Tibial nerve (tissue), 4 donors: ENCODE results near the gene TTC7B. TPM values are rescaled to one million over a fixed set of nuclear protein-coding genes. Genes with fewer than 3 reads are reported as not detected.

ENCODE experiments used
- DNase-seq, 2 donors: peaks; one replicate each; pipeline ENCODE4 v3.0.0-alpha.2; 2019; ENCODE audit warnings: low spot score in 2 of 2
- H3K27ac ChIP-seq, 4 donors: fragments of 200-600 bp; sonication (generic) in 3 of 4; one replicate each; pipeline ENCODE4 v1.5.1; 2017 to 2019; ENCODE audit warnings: mild to moderate bottlenecking in 1 of 4
- H3K27me3 ChIP-seq, 2 donors: fragments of 200-600 bp; sonication (generic) in 1 of 2; one replicate each; pipeline versions ENCODE4 v1.5.1 to v1.6.0; 2017 to 2019
- H3K36me3 ChIP-seq, 3 donors: fragments of 200-600 bp; sonication (generic); one replicate each; pipeline ENCODE4 v1.5.1; 2018 to 2019
- H3K4me1 ChIP-seq, 4 donors: fragments of 200-600 bp; sonication (generic) in 3 of 4; one replicate each; pipeline ENCODE4 v1.5.1; 2017 to 2019
- H3K4me3 ChIP-seq, 4 donors: fragments of 200-600 bp; sonication (generic) in 3 of 4; one replicate each; pipeline ENCODE4 v1.5.1; 2017 to 2019; ENCODE audit warnings: mild to moderate bottlenecking in 1 of 4, moderate library complexity in 1 of 4
- H3K9me3 ChIP-seq, 4 donors: fragments of 200-600 bp; sonication (generic) in 3 of 4; one replicate each; pipeline ENCODE4 v1.5.1; 2017 to 2019
- CTCF ChIP-seq, 5 experiments: fragments of 200-600 bp in 3 of 5; fragments of 450-650 bp in 2 of 5; sonication (generic) in 3 of 5; IDR thresholded peaks; one replicate each; pipeline ENCODE4 v1.5.1; 2016 to 2019; ENCODE audit warnings: antibody characterized with exemption in 5 of 5, mild to moderate bottlenecking in 3 of 5, moderate library complexity in 2 of 5
- EP300 ChIP-seq, 2 donors: sonication (generic); formaldehyde crosslinking; IDR thresholded peaks; one replicate each; pipeline ENCODE4 v1.6.1; 2017; ENCODE audit warnings: antibody characterized with exemption in 2 of 2, mild to moderate bottlenecking in 1 of 2
- POLR2A ChIP-seq, 2 donors: fragments of 450-650 bp; IDR thresholded peaks; one replicate each; pipeline ENCODE4 v1.6.1; 2017; ENCODE audit warnings: antibody characterized with exemption in 2 of 2, mild to moderate bottlenecking in 2 of 2, moderate library complexity in 2 of 2
- WGBS, 2 donors: methylation state at CpG; one replicate each; pipeline ENCODE4 v1.1.5; 2018; 5-methylcytosine and 5-hydroxymethylcytosine counted together
- total RNA-seq, 4 donors: library from RNA; depleted of rRNA; stranded (reverse); fragments of >200 nt; gene quantifications; one replicate each; pipeline ENCODE4 v1.1.0, GENCODE V29; 2016

TTC7B gene
- total RNA-seq, 4 donors from 2014 or later = 25.9 to 44.1 (median 34.4) TPM

- Histone ChIP-seq H3K9me3 (no peaks in the 10 kb centered on the region), H3K27me3 (no peaks in the 10 kb centered on the region), H3K27ac (peak overlapping the region in 1 of 4 donors; percentile 69), H3K4me1 (peaks cover 0 to 12% (median 0%) of the 10 kb centered on the region in 4 donors), H3K4me3 (peak overlapping the region in 1 of 4 donors; percentile 25), H3K36me3 (peaks cover 0 to 9% (median 0%) of the 10 kb centered on the region in 3 donors)
- 29 to 45% methylated on average over 9 of the region's 9 CpGs for WGBS, 2 donors
- TF ChIP-seq CTCF (IDR thresholded peaks at IDR 0.05) (peak in 3 of 5 experiments; percentile 32 to 56 (median 36)), POLR2A (IDR thresholded peaks at IDR 0.05) (no peak), EP300 (IDR thresholded peaks at IDR 0.05) (peak in 1 of 2 donors; percentile 52)
- peak; percentile 54 to 70 for DNase-seq
These were observed 89.6 kb downstream of the TTC7B start for GRCh38 chr14:90726656-90727055.

GRCh38 chr14:90724866-90725265 is 91.4 kb downstream of the TTC7B start:
- no peak overlapping the region for H3K4me3 ChIP-seq
- no peaks in the 10 kb centered on the region for H3K27me3 ChIP-seq
- peaks cover 0 to 12% (median 0%) of the 10 kb centered on the region in 4 donors for H3K4me1 ChIP-seq
- 75 to 81% methylated on average over 3 of the region's 3 CpGs for WGBS, 2 donors
- no peaks in the 10 kb centered on the region for H3K9me3 ChIP-seq
- TF ChIP-seq CTCF (IDR thresholded peaks at IDR 0.05) = no peak
- no peak for DNase-seq
- H3K36me3 ChIP-seq = peaks cover 0 to 8% (median 0%) of the 10 kb centered on the region in 3 donors
- H3K27ac ChIP-seq = no peak overlapping the region

GRCh38 chr14:90722590-90722989 is 93.6 kb downstream of the TTC7B start:
- Histone ChIP-seq H3K4me1 (peaks cover 0 to 12% (median 0%) of the 10 kb centered on the region in 4 donors), H3K36me3 (no peaks in the 10 kb centered on the region), H3K27me3 (no peaks in the 10 kb centered on the region), H3K4me3 (no peak overlapping the region), H3K27ac (no peak overlapping the region), H3K9me3 (no peaks in the 10 kb centered on the region)
- WGBS, 2 donors = 83 to 84% methylated on average over 2 of the region's 2 CpGs
- no peak for TF ChIP-seq CTCF (IDR thresholded peaks at IDR 0.05)
- no peak for TF ChIP-seq EP300 (IDR thresholded peaks at IDR 0.05)
- TF ChIP-seq POLR2A (IDR thresholded peaks at IDR 0.05) = no peak
- no peak for DNase-seq

- Histone ChIP-seq H3K27ac (no peak overlapping the region), H3K4me3 (no peak overlapping the region), H3K4me1 (peaks cover 0 to 6% (median 0%) of the 10 kb centered on the region in 4 donors), H3K27me3 (no peaks in the 10 kb centered on the region), H3K9me3 (no peaks in the 10 kb centered on the region), H3K36me3 (no peaks in the 10 kb centered on the region)
- DNase-seq = no peak
- WGBS, 2 donors = 90 to 98% methylated on average over 10 of the region's 10 CpGs
- TF ChIP-seq CTCF (IDR thresholded peaks at IDR 0.05) (no peak), POLR2A (IDR thresholded peaks at IDR 0.05) (no peak), EP300 (IDR thresholded peaks at IDR 0.05) (no peak)
These were observed 94.5 kb downstream of the TTC7B start for GRCh38 chr14:90721619-90722305.

- H3K4me3 ChIP-seq = no peak overlapping the region
- no peak for DNase-seq
These were observed 95.4 kb downstream of the TTC7B start for GRCh38 chr14:90720832-90721231.

More at GRCh38 chr14:90720832-90721231, 95.4 kb downstream of the TTC7B start:
- Histone ChIP-seq H3K36me3 (no peaks in the 10 kb centered on the region), H3K27me3 (no peaks in the 10 kb centered on the region), H3K27ac (no peak overlapping the region), H3K9me3 (no peaks in the 10 kb centered on the region), H3K4me1 (no peaks in the 10 kb centered on the region)
- TF ChIP-seq CTCF (IDR thresholded peaks at IDR 0.05) (no peak), POLR2A (IDR thresholded peaks at IDR 0.05) (no peak), EP300 (IDR thresholded peaks at IDR 0.05) (no peak)
- 57 to 59% methylated on average over 5 of the region's 5 CpGs for WGBS, 2 donors
